Vagina (tissue), 2 donors: Measurements from ENCODE around the gene KATNIP.

Experiments used
- CTCF ChIP-seq, 3 experiments: fragments of 450-650 bp in 2 of 3; fragments of 200-600 bp in 1 of 3; sonication (generic) in 1 of 3; IDR thresholded peaks; one replicate each; pipeline ENCODE4 v1.5.1; 2017 to 2019; ENCODE audit warnings: antibody characterized with exemption in 3 of 3, mild to moderate bottlenecking in 2 of 3, moderate library complexity in 2 of 3
- POLR2A ChIP-seq, 2 donors: fragments of 450-650 bp; IDR thresholded peaks; one replicate each; pipeline ENCODE4 v1.6.1; 2017; ENCODE audit warnings: antibody characterized with exemption in 2 of 2, mild to moderate bottlenecking in 2 of 2, moderate library complexity in 2 of 2
- POLR2AphosphoS5 ChIP-seq, 2 donors: sonication (generic); formaldehyde crosslinking; IDR thresholded peaks; one replicate each; pipeline ENCODE4 v1.9.0; 2017; ENCODE audit warnings: antibody characterized with exemption in 2 of 2, mild to moderate bottlenecking in 2 of 2, low read depth in 1 of 2; ENCODE audit not compliant: insufficient read depth in 1 of 2

- TF ChIP-seq CTCF (IDR thresholded peaks at IDR 0.05) (no peak), POLR2AphosphoS5 (IDR thresholded peaks at IDR 0.05; ENCODE audit: insufficient read depth in 1 of 2, low read depth in 1 of 2) (no peak), POLR2A (IDR thresholded peaks at IDR 0.05) (no peak)
Measured at GRCh38 chr16:27583634-27584033, 33.7 kb downstream of the KATNIP start.
